DMS 273 (cell line): Measurements from ENCODE around the gene TLX2.
"Not testable (repeated sequence)": the region's sequence is repeated elsewhere in the genome, so short reads cannot be mapped to it uniquely, and the experiment has no call there.

Experiments
- DNase-seq: peaks from one replicate; lab custom pipeline; 2025; ENCODE audit not compliant: unreplicated experiment; lab: John Stamatoyannopoulos, UW

Gene TLX2

DNA sequence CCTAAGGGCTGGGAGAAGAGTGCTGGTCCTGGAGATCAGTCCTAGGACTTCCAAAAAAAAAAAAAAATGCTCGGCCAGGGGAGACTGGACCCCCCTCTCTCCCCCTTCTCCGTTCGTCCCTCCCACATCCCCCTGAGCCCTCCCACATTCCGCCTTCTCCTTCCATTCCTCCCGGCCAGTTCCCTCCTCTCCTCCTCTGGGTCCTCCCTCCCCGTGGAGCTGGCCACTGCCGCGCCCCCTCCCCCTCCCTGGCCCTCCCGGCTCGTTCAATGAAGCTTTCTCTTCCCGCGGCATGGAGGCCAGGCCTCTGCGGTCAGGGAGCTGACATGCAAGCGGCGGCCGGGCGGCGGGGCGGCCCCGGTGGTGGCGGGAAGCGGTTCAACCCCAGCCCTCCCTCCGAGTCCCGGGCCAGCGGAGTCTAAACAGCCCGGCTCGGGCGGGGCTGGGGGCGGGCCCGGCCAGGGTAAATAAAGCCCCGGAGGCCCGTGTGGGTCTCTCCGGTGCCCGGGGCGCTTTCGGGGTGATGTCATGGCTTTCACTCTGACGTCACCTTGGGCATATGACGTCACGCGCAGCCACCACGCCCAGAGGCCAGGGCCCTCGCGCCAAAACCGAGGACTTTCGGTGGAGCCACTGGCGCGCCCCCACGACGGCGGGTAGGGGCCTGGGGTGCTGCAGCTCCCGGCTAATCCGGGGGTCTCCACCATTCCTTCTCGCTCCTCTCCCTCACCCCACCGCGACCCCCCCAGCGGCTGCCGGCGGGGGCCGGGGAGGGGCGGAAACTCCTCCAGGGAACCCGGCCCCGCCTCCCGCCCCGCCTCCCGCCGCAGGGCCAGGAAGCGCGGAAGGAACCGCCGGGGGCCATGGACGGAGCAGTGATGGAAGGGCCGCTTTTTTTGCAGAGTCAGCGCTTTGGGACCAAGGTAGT is 39.9 kb downstream of the TLX2 start, which contains the start of the genes DOK1 and LOXL3:
DOK1 (plus strand) TSS at position 829 of the 928 bp plus-strand sequence; CDS start at position 864, 35 bp downstream.
LOXL3 (minus strand) TSS at position 51 of the 928 bp plus-strand sequence. CDS start 1,308 bp downstream, outside the sequence.
- DNase-seq = peak; percentile 86

- DNase-seq = no peak
These were observed 40.7 kb downstream of the TLX2 start for GRCh38 chr2:74554820-74555531.

DNA sequence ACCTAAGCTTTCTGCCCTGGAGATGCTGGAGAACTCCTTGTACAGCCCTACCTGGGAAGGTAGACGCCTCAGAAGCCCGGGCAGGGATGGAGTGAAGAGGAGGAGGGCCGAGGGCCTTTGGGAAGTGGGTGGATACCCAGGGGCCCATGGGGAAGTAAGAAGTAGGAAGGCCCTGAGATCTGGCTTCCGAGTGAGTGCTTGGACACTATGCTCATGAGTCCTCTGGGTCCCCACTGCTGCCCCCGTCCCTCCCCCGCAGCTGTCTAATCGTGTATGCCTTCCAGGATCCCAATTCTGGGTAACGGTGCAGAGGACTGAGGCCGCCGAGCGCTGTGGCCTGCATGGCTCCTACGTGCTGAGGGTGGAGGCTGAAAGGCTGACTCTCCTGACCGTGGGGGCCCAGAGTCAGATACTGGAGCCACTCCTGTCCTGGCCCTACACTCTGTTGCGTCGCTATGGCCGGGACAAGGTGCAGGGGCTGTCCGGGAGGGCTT is 41.4 kb downstream of the TLX2 start:
- DNase-seq = no peak

DNA sequence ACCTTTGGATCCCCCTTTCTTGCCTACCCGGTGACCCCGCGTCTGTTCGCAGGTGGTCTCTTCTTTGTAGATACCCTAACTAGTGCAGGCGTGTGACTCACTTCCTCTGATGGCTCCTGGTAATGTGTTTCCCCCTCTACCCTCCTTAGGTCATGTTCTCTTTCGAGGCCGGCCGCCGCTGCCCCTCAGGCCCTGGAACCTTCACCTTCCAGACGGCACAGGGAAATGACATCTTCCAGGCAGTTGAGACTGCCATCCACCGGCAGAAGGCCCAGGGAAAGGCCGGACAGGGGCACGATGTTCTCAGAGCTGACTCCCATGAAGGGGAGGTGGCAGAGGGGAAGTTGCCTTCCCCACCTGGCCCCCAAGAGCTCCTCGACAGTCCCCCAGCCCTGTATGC is 41.9 kb downstream of the TLX2 start:
- no peak for DNase-seq

DNA sequence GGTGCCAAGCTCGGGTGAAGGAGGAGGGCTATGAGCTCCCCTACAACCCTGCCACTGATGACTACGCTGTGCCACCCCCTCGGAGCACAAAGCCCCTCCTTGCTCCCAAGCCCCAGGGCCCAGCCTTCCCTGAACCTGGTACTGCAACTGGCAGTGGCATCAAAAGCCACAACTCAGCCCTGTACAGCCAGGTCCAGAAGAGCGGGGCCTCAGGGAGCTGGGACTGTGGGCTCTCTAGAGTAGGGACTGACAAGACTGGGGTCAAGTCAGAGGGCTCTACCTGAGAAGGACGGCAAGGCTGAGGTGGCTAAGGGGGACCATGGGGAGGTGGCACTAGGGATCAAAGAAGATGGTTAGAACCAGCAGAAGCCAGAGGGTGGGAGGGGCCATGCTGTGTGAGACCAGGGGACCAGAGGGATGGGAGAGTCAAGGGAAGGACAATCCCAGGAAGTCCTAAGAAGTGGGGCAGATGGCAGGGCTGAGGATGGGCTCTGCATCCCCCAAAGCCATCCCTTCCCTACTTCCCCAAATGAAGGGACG is 42.7 kb downstream of the TLX2 start:
- no peak for DNase-seq

- DNase-seq = no peak
These were observed 44.3 kb downstream of the TLX2 start for GRCh38 chr2:74558284-74559230.

DNA sequence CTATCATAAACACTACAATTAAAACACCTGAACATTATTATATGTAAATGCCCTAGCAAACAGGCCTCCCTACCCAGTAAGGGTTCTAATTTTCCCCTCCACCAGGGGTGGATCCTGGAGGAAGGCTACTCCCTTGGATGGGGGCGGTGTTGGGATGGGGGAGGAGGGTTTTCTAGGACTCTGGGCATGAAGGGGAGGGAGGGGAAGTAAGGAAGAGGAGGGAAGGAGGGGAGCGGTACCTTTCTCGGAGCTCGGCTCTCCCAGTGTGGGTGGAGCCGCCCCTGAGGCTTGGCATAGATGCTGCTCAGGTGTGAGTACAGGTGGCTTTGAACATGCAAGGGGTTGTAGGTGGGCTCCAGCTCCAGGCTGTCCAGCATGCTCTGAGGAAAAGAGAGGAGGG is 45.7 kb downstream of the TLX2 start:
- no peak for DNase-seq

DNA sequence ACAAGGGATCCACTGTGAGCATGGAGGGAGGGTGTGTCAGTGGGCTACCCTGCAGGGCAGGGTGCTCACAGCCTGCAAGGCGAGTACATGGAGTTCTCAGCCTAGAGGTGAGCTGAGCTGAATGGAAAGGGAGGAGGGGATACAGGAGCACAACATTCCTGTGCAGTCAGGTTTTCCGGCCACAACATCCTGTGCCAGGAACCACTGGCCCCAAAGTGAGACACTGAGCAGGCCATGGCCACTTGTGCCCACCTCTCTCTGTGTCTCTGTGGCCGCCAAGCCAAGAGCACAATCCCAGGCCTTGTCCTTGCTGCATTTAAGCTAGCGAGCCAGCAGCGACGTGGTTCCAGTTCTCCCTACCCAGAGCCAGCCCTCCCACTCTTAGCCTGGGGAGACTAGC is 46.3 kb downstream of the TLX2 start:
- DNase-seq = no peak

DNA sequence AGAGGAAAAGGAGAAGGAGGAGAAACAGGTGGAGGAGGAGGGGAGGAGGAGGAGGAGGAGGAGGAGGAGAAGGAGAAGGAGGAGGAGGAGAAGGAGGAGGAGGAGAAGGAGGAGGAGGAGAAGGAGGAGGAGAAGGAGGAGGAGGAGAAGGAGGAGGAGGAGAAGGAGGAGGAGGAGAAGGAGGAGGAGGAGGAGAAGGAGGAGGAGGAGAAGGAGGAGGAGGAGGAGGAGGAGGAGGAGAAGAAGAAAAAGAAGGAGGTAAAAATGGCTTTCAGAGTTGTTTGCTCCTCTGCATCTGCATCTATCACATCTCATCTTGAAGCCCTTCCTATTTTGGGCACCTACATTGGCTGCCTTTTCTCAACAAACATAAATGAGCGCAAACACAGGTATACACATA is 46.8 kb downstream of the TLX2 start:
- DNase-seq = not testable (repeated sequence)

- no peak for DNase-seq
These were observed 48.0 kb downstream of the TLX2 start for GRCh38 chr2:74562126-74562775.

GRCh38 chr2:74564222-74564621 is 50.0 kb downstream of the TLX2 start:
- DNase-seq = no peak

DNA sequence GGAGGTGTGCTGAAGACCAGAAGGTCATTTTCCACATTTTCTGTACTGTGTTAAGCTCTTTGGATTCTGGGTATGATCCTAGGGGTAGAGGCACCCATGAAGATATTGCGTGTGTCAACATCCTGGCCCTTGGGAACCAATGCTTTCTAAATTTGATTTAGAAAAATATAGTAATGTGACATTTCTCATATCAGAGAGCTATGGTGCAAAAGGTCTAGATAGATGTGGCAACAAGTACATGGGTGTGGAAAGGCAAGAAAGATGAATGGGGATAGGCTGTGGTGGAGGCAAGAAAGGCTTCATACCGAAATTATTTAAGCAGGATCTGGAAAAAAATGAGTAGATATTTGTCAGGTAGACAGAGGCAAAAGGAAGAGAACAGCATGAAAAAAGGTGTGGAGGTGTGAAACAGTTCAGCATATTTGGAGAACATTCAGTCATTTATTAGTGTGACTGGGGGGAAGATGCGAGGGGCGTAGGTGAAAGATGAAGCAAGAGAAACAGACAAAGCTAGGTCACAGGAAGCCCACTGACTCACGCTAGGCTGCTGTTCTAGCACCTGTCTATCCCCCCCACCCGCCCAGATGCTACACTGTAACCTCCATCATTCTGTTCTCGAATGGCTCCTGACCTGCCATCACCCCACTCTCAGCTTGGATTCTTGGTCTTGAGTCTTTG is 52.0 kb downstream of the TLX2 start:
- DNase-seq = no peak

DNA sequence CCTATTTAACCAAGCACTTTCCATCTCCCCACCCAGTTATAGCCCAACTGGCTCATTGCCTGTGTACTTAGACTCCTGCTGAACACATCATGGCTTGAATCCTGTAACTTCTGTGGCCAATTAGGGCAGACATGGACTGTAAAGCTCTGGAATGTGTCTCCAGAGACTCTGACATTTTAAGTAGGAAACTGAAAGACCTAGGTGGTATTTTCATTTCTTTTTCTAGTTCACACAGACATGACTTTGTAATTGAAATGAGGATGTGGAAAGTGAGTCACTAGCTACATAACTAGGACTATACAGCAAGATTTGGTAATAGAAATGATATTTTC is 52.5 kb downstream of the TLX2 start:
- no peak for DNase-seq
